H1 (cell line): ENCODE results near the gene ACTN4. TPM values are rescaled to one million over a fixed set of nuclear protein-coding genes. Genes with fewer than 3 reads are reported as not detected.

Experiments
- CTCF ChIA-PET: fragments of 300-600 bp; sonication (Branson Sonifier 250); formaldehyde crosslinking; loops from one replicate; lab custom pipeline; 2021; ENCODE audit not compliant: partially characterized antibody; lab: Charles Lee
- POLR2A ChIA-PET: fragments of 300-600 bp; sonication (Branson Sonifier 250); formaldehyde crosslinking; loops from one replicate; lab custom pipeline; 2021; ENCODE audit warnings: inconsistent platforms; ENCODE audit not compliant: partially characterized antibody; lab: Charles Lee
- DNase-seq, 2 experiments: peaks; one replicate each; pipeline versions ENCODE4 v3.0.0 to v3.0.0-alpha.2; 2010 to 2022; ENCODE audit warnings: low spot score in 2 of 2, low read depth in 1 of 2, mixed read lengths in 1 of 2
- FAIRE-seq: peaks from 2 replicates; lab custom pipeline; 2011; peaks lifted over from hg19 to GRCh38; lab: Jason Lieb, UNC
- H2AFZ ChIP-seq: 2 replicates; pipeline ENCODE4 v1.8.1; 2012; ENCODE audit warnings: low read length, inconsistent platforms
- H2AK5ac ChIP-seq: 2 replicates; pipeline ENCODE4 v1.6.1; 2013; ENCODE audit warnings: low read depth, low read length
- H2BK120ac ChIP-seq: replicated peaks from 2 replicates; pipeline ENCODE3; 2013; ENCODE audit warnings: low read depth, low read length, inconsistent platforms
- H2BK12ac ChIP-seq: 2 replicates; pipeline ENCODE4 v1.6.1; 2013; ENCODE audit warnings: low read depth, low read length
- H2BK15ac ChIP-seq: 2 replicates; pipeline ENCODE4 v1.6.1; 2013; ENCODE audit warnings: low read length
- H2BK20ac ChIP-seq: 2 replicates; pipeline ENCODE4 v1.6.1; 2013; ENCODE audit warnings: low read length
- H2BK5ac ChIP-seq: 2 replicates; pipeline ENCODE4 v1.6.1; 2013; ENCODE audit warnings: low read depth, low read length
- H3K14ac ChIP-seq: 2 replicates; pipeline ENCODE4 v1.6.1; 2013; ENCODE audit warnings: inconsistent platforms; ENCODE audit not compliant: insufficient read length
- H3K18ac ChIP-seq: 2 replicates; pipeline ENCODE4 v1.6.1; 2013; ENCODE audit warnings: low read length; ENCODE audit errors: extremely low read depth
- H3K23ac ChIP-seq: 2 replicates; pipeline ENCODE4 v1.6.1; 2013; ENCODE audit warnings: inconsistent platforms; ENCODE audit not compliant: insufficient read length
- H3K23me2 ChIP-seq: 2 replicates; pipeline ENCODE4 v1.6.1; 2013; ENCODE audit warnings: low read depth, low read length
- H3K27ac ChIP-seq: 2 replicates; pipeline ENCODE4 v1.6.1; 2011; ENCODE audit warnings: low read depth, low read length, inconsistent platforms
- H3K27me3 ChIP-seq, 4 experiments: replicated peaks in 1 of 4; 1 replicate in 1 of 4; 2 replicates in 3 of 4; pipeline versions ENCODE4 v1.6.1 to v1.8.1; 2011 to 2013; ENCODE audit warnings: low read length in 3 of 4, mild to moderate bottlenecking in 3 of 4, inconsistent platforms in 2 of 4, mixed read lengths in 2 of 4, moderate library complexity in 1 of 4; ENCODE audit not compliant: control insufficient read depth in 3 of 4, insufficient read depth in 3 of 4; ENCODE audit errors: extremely low read depth in 1 of 4
- H3K36me3 ChIP-seq, 4 experiments: 2 replicates each; pipeline versions ENCODE4 v1.6.1 to v1.8.1; 2011 to 2013; ENCODE audit warnings: mild to moderate bottlenecking in 4 of 4, low read length in 3 of 4, moderate library complexity in 2 of 4, control low read depth in 1 of 4, inconsistent platforms in 1 of 4; ENCODE audit not compliant: insufficient read depth in 4 of 4, control insufficient read depth in 2 of 4
- H3K4ac ChIP-seq: replicated peaks from 2 replicates; pipeline ENCODE3; 2013; ENCODE audit warnings: low read length, low read depth, mixed read lengths, inconsistent platforms; ENCODE audit not compliant: insufficient read length
- H3K4me1 ChIP-seq, 4 experiments: replicated peaks in 1 of 4; 1 replicate in 1 of 4; 2 replicates in 3 of 4; pipeline versions ENCODE4 v1.6.1 to v1.8.1; 2011 to 2013; ENCODE audit warnings: low read length in 3 of 4, inconsistent platforms in 2 of 4, mixed read lengths in 1 of 4; ENCODE audit not compliant: insufficient read depth in 4 of 4, control insufficient read depth in 3 of 4
- H3K4me2 ChIP-seq, 2 experiments: 2 replicates each; pipeline versions ENCODE4 v1.6.1 to v1.8.1; 2011 to 2013; ENCODE audit warnings: low read depth in 2 of 2, low read length in 2 of 2, control low read depth in 1 of 2, inconsistent platforms in 1 of 2, mild to moderate bottlenecking in 1 of 2; ENCODE audit not compliant: insufficient read depth in 1 of 2
- H3K4me3 ChIP-seq, 4 experiments: fragments of 200-600, 300-600 bp in 1 of 4; sonication (generic), shearing (Covaris generic), sonication (Bioruptor Twin) in 1 of 4; 2 replicates each; pipeline versions ENCODE4 v1.5.1 to v1.8.1; 2011 to 2016; ENCODE audit warnings: low read length in 4 of 4, low read depth in 3 of 4, control low read depth in 2 of 4, inconsistent platforms in 2 of 4, mild to moderate bottlenecking in 2 of 4, mixed read lengths in 1 of 4, moderate library complexity in 1 of 4; ENCODE audit not compliant: insufficient read depth in 2 of 4; ENCODE audit errors: extremely low read depth in 1 of 4
- H3K56ac ChIP-seq: replicated peaks from 2 replicates; pipeline ENCODE3; 2013; ENCODE audit warnings: low read depth, mild to moderate bottlenecking, mixed read lengths, low read length, inconsistent platforms; ENCODE audit not compliant: insufficient read length
- H3K79me1 ChIP-seq: 2 replicates; pipeline ENCODE4 v1.6.1; 2013; ENCODE audit warnings: low read depth, low read length, control low read depth
- H3K79me2 ChIP-seq, 2 experiments: 2 replicates each; pipeline versions ENCODE4 v1.6.1 to v1.8.1; 2012 to 2013; ENCODE audit warnings: low read length in 2 of 2, mild to moderate bottlenecking in 2 of 2, inconsistent platforms in 1 of 2; ENCODE audit not compliant: insufficient read depth in 2 of 2, control insufficient read depth in 1 of 2
- H3K9ac ChIP-seq, 4 experiments: replicated peaks in 1 of 4; 1 replicate in 1 of 4; 2 replicates in 3 of 4; pipeline versions ENCODE4 v1.6.1 to v1.8.1; 2011 to 2013; ENCODE audit warnings: low read depth in 3 of 4, low read length in 3 of 4, control low read depth in 2 of 4, mild to moderate bottlenecking in 2 of 4, moderate library complexity in 2 of 4, inconsistent platforms in 1 of 4; ENCODE audit errors: extremely low read depth in 1 of 4
- H3K9me3 ChIP-seq, 2 experiments: 2 replicates each; pipeline versions ENCODE4 v1.6.1 to v1.8.1; 2012 to 2013; ENCODE audit warnings: mild to moderate bottlenecking in 2 of 2, moderate library complexity in 2 of 2, control low read depth in 1 of 2, inconsistent platforms in 1 of 2, low read depth in 1 of 2, low read length in 1 of 2, mixed read lengths in 1 of 2; ENCODE audit not compliant: insufficient read depth in 2 of 2
- H4K20me1 ChIP-seq, 2 experiments: replicated peaks in 1 of 2; 2 replicates each; pipeline versions ENCODE3 to v1.8.1; 2011 to 2013; ENCODE audit warnings: inconsistent platforms in 2 of 2, low read length in 2 of 2, mild to moderate bottlenecking in 1 of 2; ENCODE audit not compliant: insufficient read depth in 2 of 2, control insufficient read depth in 1 of 2
- H4K5ac ChIP-seq: 2 replicates; pipeline ENCODE4 v1.6.1; 2013; ENCODE audit warnings: low read length, low read depth, mixed read lengths, inconsistent platforms; ENCODE audit not compliant: insufficient read length
- H4K8ac ChIP-seq: 2 replicates; pipeline ENCODE4 v1.8.0; 2013; ENCODE audit warnings: mild to moderate bottlenecking, moderate library complexity, low read length, inconsistent platforms; ENCODE audit not compliant: insufficient read depth; ENCODE audit errors: extremely low read depth
- H4K91ac ChIP-seq: replicated peaks from 2 replicates; pipeline ENCODE3; 2013; ENCODE audit warnings: low read length, mixed read lengths, inconsistent platforms; ENCODE audit not compliant: insufficient read length
- CHD2 ChIP-seq: IDR thresholded peaks from 2 replicates; pipeline ENCODE4 v1.6.1; 2012; ENCODE audit warnings: low read length, improper control_type of control experiment
- MAX ChIP-seq: IDR thresholded peaks from 2 replicates; pipeline ENCODE4 v1.6.1; 2012; ENCODE audit warnings: inconsistent platforms
- WGBS, 2 experiments: shearing (Covaris generic) in 1 of 2; methylation state at CpG; one replicate each; pipeline versions ENCODE4 v1.1.6 to v1.1.7; 2013 to 2015; ENCODE audit warnings: low lambda C conversion rate in 2 of 2, mixed read lengths in 2 of 2, inconsistent platforms in 1 of 2, low coverage in 1 of 2, missing lambda C conversion rate in 1 of 2; ENCODE audit not compliant: insufficient replicate concordance in 2 of 2, insufficient coverage in 1 of 2, insufficient read length in 1 of 2; ENCODE audit errors: extremely low coverage in 1 of 2, missing lambda C conversion rate in 1 of 2; 5-methylcytosine and 5-hydroxymethylcytosine counted together
- polyA plus RNA-seq, 7 experiments: library from polyadenylated mRNA; depleted of rRNA in 3 of 7; stranded (reverse) in 5 of 7; unstranded in 2 of 7; fragments of >200 nt in 5 of 7; fragments of 200-250 nt in 2 of 7; gene quantifications; 1 replicate in 5 of 7; 2 replicates in 1 of 7; 4 replicates in 1 of 7; pipeline versions ENCODE4 v1.2.1 to v1.2.3, GENCODE V29; 2011 to 2013; ENCODE audit warnings: missing spikeins in 2 of 7, mixed read lengths in 2 of 7
- total RNA-seq: library from RNA; stranded (reverse); fragmentation: NEBNext Ultra II Directional; extraction: Animal tissue kit (Norgen Biotek cat#: 25700); gene quantifications from 2 replicates; pipeline ENCODE4 v1.2.1, GENCODE V29; 2021
- TF ChIP-seq, protein P1 (sequence below): IDR thresholded peaks from 2 replicates; pipeline ENCODE4 v1.6.1; 2012; ENCODE audit warnings: low read length, inconsistent platforms
- TF ChIP-seq, protein P2 (sequence below), 3 experiments: IDR thresholded peaks; 1 replicate in 2 of 3; 2 replicates in 1 of 3; pipeline versions ENCODE4 v1.5.1 to v1.6.1; 2011; ENCODE audit warnings: low read length in 3 of 3, mild to moderate bottlenecking in 3 of 3, inconsistent platforms in 2 of 3, low read depth in 1 of 3, moderate library complexity in 1 of 3; ENCODE audit not compliant: insufficient read depth in 1 of 3; ENCODE audit errors: control extremely low read depth in 1 of 3

Gene ACTN4
- total and polyA plus RNA-seq, 2 of the 8 experiments (the other 6 are each of a cell fraction or from before 2014, with no cell fraction given) = 211 to 520 TPM

- CTCF ChIA-PET = no interaction called here
- no peaks in the 10 kb centered on the region for H3K36me3 ChIP-seq
- H2BK120ac ChIP-seq = no peak overlapping the region
- TF ChIP-seq, protein P1, sequence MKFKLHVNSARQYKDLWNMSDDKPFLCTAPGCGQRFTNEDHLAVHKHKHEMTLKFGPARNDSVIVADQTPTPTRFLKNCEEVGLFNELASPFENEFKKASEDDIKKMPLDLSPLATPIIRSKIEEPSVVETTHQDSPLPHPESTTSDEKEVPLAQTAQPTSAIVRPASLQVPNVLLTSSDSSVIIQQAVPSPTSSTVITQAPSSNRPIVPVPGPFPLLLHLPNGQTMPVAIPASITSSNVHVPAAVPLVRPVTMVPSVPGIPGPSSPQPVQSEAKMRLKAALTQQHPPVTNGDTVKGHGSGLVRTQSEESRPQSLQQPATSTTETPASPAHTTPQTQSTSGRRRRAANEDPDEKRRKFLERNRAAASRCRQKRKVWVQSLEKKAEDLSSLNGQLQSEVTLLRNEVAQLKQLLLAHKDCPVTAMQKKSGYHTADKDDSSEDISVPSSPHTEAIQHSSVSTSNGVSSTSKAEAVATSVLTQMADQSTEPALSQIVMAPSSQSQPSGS = no peak
- TF ChIP-seq, protein P2, sequence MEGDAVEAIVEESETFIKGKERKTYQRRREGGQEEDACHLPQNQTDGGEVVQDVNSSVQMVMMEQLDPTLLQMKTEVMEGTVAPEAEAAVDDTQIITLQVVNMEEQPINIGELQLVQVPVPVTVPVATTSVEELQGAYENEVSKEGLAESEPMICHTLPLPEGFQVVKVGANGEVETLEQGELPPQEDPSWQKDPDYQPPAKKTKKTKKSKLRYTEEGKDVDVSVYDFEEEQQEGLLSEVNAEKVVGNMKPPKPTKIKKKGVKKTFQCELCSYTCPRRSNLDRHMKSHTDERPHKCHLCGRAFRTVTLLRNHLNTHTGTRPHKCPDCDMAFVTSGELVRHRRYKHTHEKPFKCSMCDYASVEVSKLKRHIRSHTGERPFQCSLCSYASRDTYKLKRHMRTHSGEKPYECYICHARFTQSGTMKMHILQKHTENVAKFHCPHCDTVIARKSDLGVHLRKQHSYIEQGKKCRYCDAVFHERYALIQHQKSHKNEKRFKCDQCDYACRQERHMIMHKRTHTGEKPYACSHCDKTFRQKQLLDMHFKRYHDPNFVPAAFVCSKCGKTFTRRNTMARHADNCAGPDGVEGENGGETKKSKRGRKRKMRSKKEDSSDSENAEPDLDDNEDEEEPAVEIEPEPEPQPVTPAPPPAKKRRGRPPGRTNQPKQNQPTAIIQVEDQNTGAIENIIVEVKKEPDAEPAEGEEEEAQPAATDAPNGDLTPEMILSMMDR (IDR thresholded peaks at IDR 0.05; ENCODE audit: control extremely low read depth in 1 of 3, insufficient read depth in 1 of 3, low read depth in 1 of 3, low read length in 3 of 3) = no peak
- TF ChIP-seq MAX (no peak), CHD2 (no peak)
- TF ChIP-seq, all 59 proteins: peak for 0
- Histone ChIP-seq H2BK15ac (no peak overlapping the region), H4K91ac (no peak overlapping the region), H3K4me1 (no peaks in the 10 kb centered on the region), H2BK5ac (no peak overlapping the region), H4K5ac (no peak overlapping the region), H3K27me3 (no peaks in the 10 kb centered on the region; a peak in 1 of 7 replicates), H3K23me2 (no peaks in the 10 kb centered on the region), H3K4me2 (no peak overlapping the region), H2AK5ac (no peak overlapping the region), H2BK12ac (no peak overlapping the region), H4K8ac (no peak overlapping the region), H3K79me2 (no peaks in the 10 kb centered on the region), H3K79me1 (no peaks in the 10 kb centered on the region), H3K9ac (no peak overlapping the region), H3K23ac (no peak overlapping the region), H3K27ac (no peak overlapping the region), H2AFZ (no peak overlapping the region), H3K4me3 (no peak overlapping the region), H3K14ac (no peak overlapping the region), H3K9me3 (no peaks in the 10 kb centered on the region), H4K20me1 (no peaks in the 10 kb centered on the region), H3K4ac (no peak overlapping the region), H2BK20ac (no peak overlapping the region), H3K56ac (no peak overlapping the region), H3K18ac (0 out of 2 replicates have a peak overlapping the region, but pooled peaks have one; percentile 24)
- DNase-seq (no peak), FAIRE-seq (no peak)
- WGBS, 2 experiments = 88% methylated on average over 10 of the region's 13 CpGs; no CpG with 5 or more reads in 1 of the 2 experiments
- POLR2A ChIA-PET = interaction anchor here (1.0 to 1.6 kb wide), 3 partner anchors 18 to 57 kb away, joined by 3 to 5 read pairs (median 4); partner anchors contain the start of gene ECH1
Measured at GRCh38 chr19:38774181-38774950, 126.9 kb downstream of the ACTN4 start.
